ENCODE data around the gene KCNAB1. TPM values are rescaled to one million over a fixed set of nuclear protein-coding genes. Genes with fewer than 3 reads are reported as not detected.
"Not testable (repeated sequence)": the region's sequence is repeated elsewhere in the genome, so short reads cannot be mapped to it uniquely, and the experiment has no call there.

Gene KCNAB1
- total and polyA plus RNA-seq, 4 experiments from 2014 or later = 0.40 to 0.58 TPM; not detected in 2

- H3K4me3 Mint-ChIP-seq; H3K4me1 Mint-ChIP-seq; H3K9me3 Mint-ChIP-seq; DNase-seq; H3K4me1 ChIP-seq (ENCODE audit: insufficient read depth, low read length); H3K9me3 ChIP-seq (ENCODE audit: control insufficient read depth in 1 of 2, low read length in 2 of 2); H3K4me3 ChIP-seq (ENCODE audit: low read length in 2 of 2); H3K36me3 Mint-ChIP-seq; POLR2A ChIA-PET (ENCODE audit: partially characterized antibody); H3K27ac ChIP-seq (ENCODE audit: low read depth, low read length); intact Hi-C loops (cut with micrococcal nuclease); H3K27me3 ChIP-seq (ENCODE audit: insufficient read depth, low read length); H3K27ac Mint-ChIP-seq; H3K36me3 ChIP-seq (ENCODE audit: insufficient read depth, low read length): not testable (repeated sequence)
- CTCF ChIA-PET (ENCODE audit: partially characterized antibody) = interaction anchor here (0.9 to 2.3 kb wide), 3 partner anchors 12 to 373 kb away, joined by 3 to 7 read pairs (median 4); no protein-coding TSS in a partner anchor
- H3K27me3 Mint-ChIP-seq = peaks cover 21 to 25% of the 10 kb centered on the region in 2 donors
Measured at GRCh38 chr3:156137397-156137796, 17.0 kb downstream of the KCNAB1 start.

- H3K4me1 Mint-ChIP-seq = no peaks in the 10 kb centered on the region
- H3K4me3 Mint-ChIP-seq = no peak overlapping the region
- no peak for DNase-seq
- H3K4me3 ChIP-seq (ENCODE audit: low read length in 2 of 2) = no peak overlapping the region
- H3K27me3 ChIP-seq (ENCODE audit: insufficient read depth, low read length) = no peaks in the 10 kb centered on the region
- H3K36me3 ChIP-seq (ENCODE audit: insufficient read depth, low read length) = no peaks in the 10 kb centered on the region
- no peak overlapping the region for H3K27ac ChIP-seq (ENCODE audit: low read depth, low read length)
- no peak overlapping the region for H3K27ac Mint-ChIP-seq
- ChIA-PET CTCF (ENCODE audit: partially characterized antibody) (interaction anchor here (1.3 kb wide), 1 partner anchor 7 kb away, joined by 5 read pairs; no protein-coding TSS in a partner anchor), POLR2A (ENCODE audit: partially characterized antibody) (interaction anchor here (0.6 kb wide), 1 partner anchor 8 kb away, joined by 3 read pairs; no protein-coding TSS in a partner anchor)
- H3K9me3 Mint-ChIP-seq = no peaks in the 10 kb centered on the region
- intact Hi-C loops (cut with micrococcal nuclease) = no loop called here
- peaks cover 20 to 24% of the 10 kb centered on the region in 2 donors for H3K27me3 Mint-ChIP-seq
- H3K36me3 Mint-ChIP-seq = no peaks in the 10 kb centered on the region
- no peaks in the 10 kb centered on the region for H3K9me3 ChIP-seq (ENCODE audit: control insufficient read depth in 1 of 2, low read length in 2 of 2)
- no peaks in the 10 kb centered on the region for H3K4me1 ChIP-seq (ENCODE audit: insufficient read depth, low read length)
Measured at GRCh38 chr3:156140001-156140595, 19.7 kb downstream of the KCNAB1 start.

GRCh38 chr3:156142702-156143101 lies 22.3 kb downstream of the KCNAB1 start:
- Mint-ChIP-seq H3K36me3 (no peaks in the 10 kb centered on the region), H3K4me3 (no peak overlapping the region), H3K4me1 (no peaks in the 10 kb centered on the region), H3K9me3 (no peaks in the 10 kb centered on the region), H3K27ac (no peak overlapping the region), H3K27me3 (peaks cover 20 to 21% of the 10 kb centered on the region in 2 donors)
- H3K9me3 ChIP-seq (ENCODE audit: control insufficient read depth in 1 of 2, low read length in 2 of 2) = no peaks in the 10 kb centered on the region
- H3K27ac ChIP-seq (ENCODE audit: low read depth, low read length) = no peak overlapping the region
- no peaks in the 10 kb centered on the region for H3K4me1 ChIP-seq (ENCODE audit: insufficient read depth, low read length)
- intact Hi-C loops (cut with micrococcal nuclease) = no loop called here
- POLR2A ChIA-PET (ENCODE audit: partially characterized antibody) = no interaction called here
- no peaks in the 10 kb centered on the region for H3K27me3 ChIP-seq (ENCODE audit: insufficient read depth, low read length)
- H3K4me3 ChIP-seq (ENCODE audit: low read length in 2 of 2) = no peak overlapping the region
- H3K36me3 ChIP-seq (ENCODE audit: insufficient read depth, low read length) = no peaks in the 10 kb centered on the region
- no peak for DNase-seq
- CTCF ChIA-PET (ENCODE audit: partially characterized antibody) = interaction anchor here (2.2 kb wide), 1 partner anchor 10 kb away, joined by 9 read pairs; no protein-coding TSS in a partner anchor

- H3K27ac Mint-ChIP-seq = no peak overlapping the region
- no peaks in the 10 kb centered on the region for H3K9me3 Mint-ChIP-seq
- H3K27me3 ChIP-seq (ENCODE audit: insufficient read depth, low read length) = no peaks in the 10 kb centered on the region
Measured at GRCh38 chr3:156143136-156143535, 22.8 kb downstream of the KCNAB1 start.

GRCh38 chr3:156144060-156144459 lies 23.7 kb downstream of the KCNAB1 start:
- POLR2A ChIA-PET (ENCODE audit: partially characterized antibody) = interaction anchor here (0.7 kb wide), 1 partner anchor 9 kb away, joined by 3 read pairs; no protein-coding TSS in a partner anchor
- no peaks in the 10 kb centered on the region for H3K4me1 Mint-ChIP-seq
- CTCF ChIA-PET (ENCODE audit: partially characterized antibody) = interaction anchor here (0.6 to 2.2 kb wide), 5 partner anchors 9 to 338 kb away, joined by 3 to 9 read pairs (median 3); partner anchors contain the start of gene C3orf33
- no peaks in the 10 kb centered on the region for H3K36me3 Mint-ChIP-seq
- no peaks in the 10 kb centered on the region for H3K27me3 ChIP-seq (ENCODE audit: insufficient read depth, low read length)
- intact Hi-C loops (cut with micrococcal nuclease) = no loop called here
- no peak overlapping the region for H3K27ac ChIP-seq (ENCODE audit: low read depth, low read length)
- peaks cover 14 to 17% of the 10 kb centered on the region in 2 donors for H3K27me3 Mint-ChIP-seq
- no peaks in the 10 kb centered on the region for H3K9me3 ChIP-seq (ENCODE audit: control insufficient read depth in 1 of 2, low read length in 2 of 2)
- H3K4me3 Mint-ChIP-seq = no peak overlapping the region
- DNase-seq = no peak
- H3K4me3 ChIP-seq (ENCODE audit: low read length in 2 of 2) = no peak overlapping the region
- no peaks in the 10 kb centered on the region for H3K9me3 Mint-ChIP-seq
- H3K4me1 ChIP-seq (ENCODE audit: insufficient read depth, low read length) = no peaks in the 10 kb centered on the region
- no peak overlapping the region for H3K27ac Mint-ChIP-seq
- H3K36me3 ChIP-seq (ENCODE audit: insufficient read depth, low read length) = no peaks in the 10 kb centered on the region

More at GRCh38 chr3:156143136-156143535, 22.8 kb downstream of the KCNAB1 start:
- Histone ChIP-seq H3K4me3 (ENCODE audit: low read length in 2 of 2) (no peak overlapping the region), H3K9me3 (ENCODE audit: control insufficient read depth in 1 of 2, low read length in 2 of 2) (no peaks in the 10 kb centered on the region), H3K27ac (ENCODE audit: low read depth, low read length) (no peak overlapping the region), H3K36me3 (ENCODE audit: insufficient read depth, low read length) (no peaks in the 10 kb centered on the region), H3K4me1 (ENCODE audit: insufficient read depth, low read length) (no peaks in the 10 kb centered on the region)
- H3K4me3 Mint-ChIP-seq = no peak overlapping the region
- H3K27me3 Mint-ChIP-seq = peaks cover 16 to 17% of the 10 kb centered on the region in 2 donors
- no peaks in the 10 kb centered on the region for H3K36me3 Mint-ChIP-seq
- ChIA-PET POLR2A (ENCODE audit: partially characterized antibody) (no interaction called here), CTCF (ENCODE audit: partially characterized antibody) (interaction anchor here (0.9 to 2.2 kb wide), 2 partner anchors 9 to 337 kb away, joined by 3 to 9 read pairs; partner anchors contain the start of gene C3orf33)
- intact Hi-C loops (cut with micrococcal nuclease) = no loop called here
- no peaks in the 10 kb centered on the region for H3K4me1 Mint-ChIP-seq
- DNase-seq = no peak

- Mint-ChIP-seq H3K9me3 (no peaks in the 10 kb centered on the region), H3K27ac (no peak overlapping the region), H3K4me1 (peaks cover 0 to 1% (median under 1%) of the 10 kb centered on the region in 4 donors), H3K4me3 (no peak overlapping the region), H3K36me3 (no peaks in the 10 kb centered on the region), H3K27me3 (peaks cover 10 to 15% of the 10 kb centered on the region in 2 donors)
- ChIA-PET POLR2A (ENCODE audit: partially characterized antibody) (interaction anchor here (0.9 kb wide), 1 partner anchor 379 kb away, joined by 5 read pairs; no protein-coding TSS in a partner anchor), CTCF (ENCODE audit: partially characterized antibody) (interaction anchor here (0.8 to 1.4 kb wide), 3 partner anchors 10 to 364 kb away, joined by 3 to 4 read pairs (median 3); no protein-coding TSS in a partner anchor)
- no peaks in the 10 kb centered on the region for H3K27me3 ChIP-seq (ENCODE audit: insufficient read depth, low read length)
- H3K4me1 ChIP-seq (ENCODE audit: insufficient read depth, low read length) = no peaks in the 10 kb centered on the region
- H3K9me3 ChIP-seq (ENCODE audit: control insufficient read depth in 1 of 2, low read length in 2 of 2) = no peaks in the 10 kb centered on the region
- no peaks in the 10 kb centered on the region for H3K36me3 ChIP-seq (ENCODE audit: insufficient read depth, low read length)
- no peak overlapping the region for H3K27ac ChIP-seq (ENCODE audit: low read depth, low read length)
- DNase-seq = no peak
- no peak overlapping the region for H3K4me3 ChIP-seq (ENCODE audit: low read length in 2 of 2)
- intact Hi-C loops (cut with micrococcal nuclease) = no loop called here
Measured at GRCh38 chr3:156145866-156146265, 25.5 kb downstream of the KCNAB1 start.

DNA sequence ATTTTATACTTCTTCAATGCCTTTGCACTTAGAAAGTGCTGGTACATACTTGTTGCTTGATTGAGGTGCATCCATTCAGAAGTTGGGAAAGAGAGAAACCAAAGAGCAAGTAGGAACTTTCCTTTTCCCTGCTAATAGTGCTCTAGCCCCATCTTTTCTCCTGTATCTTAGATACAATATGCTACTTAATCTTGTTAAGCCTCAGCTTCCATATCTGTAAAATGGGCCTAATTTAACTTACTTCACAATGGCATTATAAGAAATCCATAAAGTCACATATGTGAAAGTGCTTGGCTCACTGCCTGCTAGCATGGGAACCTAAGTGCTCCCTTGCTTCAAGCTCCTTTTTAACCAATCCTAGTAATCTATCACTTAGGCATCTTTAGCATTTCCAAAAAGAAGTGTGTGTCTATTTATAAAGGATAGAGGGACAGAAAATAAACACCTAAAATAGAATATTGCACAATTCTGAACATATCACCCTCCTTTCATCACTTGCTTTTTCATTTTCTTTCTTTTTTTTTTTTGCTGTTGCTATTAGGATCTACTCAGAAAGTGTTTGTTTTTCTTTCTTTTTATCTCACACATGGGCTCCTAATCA lies 28.1 kb downstream of the KCNAB1 start:
- Mint-ChIP-seq H3K36me3 (no peaks in the 10 kb centered on the region), H3K4me1 (peaks cover 0 to 1% (median under 1%) of the 10 kb centered on the region in 4 donors), H3K9me3 (no peaks in the 10 kb centered on the region), H3K27me3 (peaks cover 5 to 6% of the 10 kb centered on the region in 2 donors), H3K27ac (peak overlapping the region in 1 of 7 donors; percentile 12), H3K4me3 (no peak overlapping the region)
- Histone ChIP-seq H3K4me3 (ENCODE audit: low read length in 2 of 2) (no peak overlapping the region), H3K9me3 (ENCODE audit: control insufficient read depth in 1 of 2, low read length in 2 of 2) (no peaks in the 10 kb centered on the region), H3K36me3 (ENCODE audit: insufficient read depth, low read length) (no peaks in the 10 kb centered on the region), H3K27me3 (ENCODE audit: insufficient read depth, low read length) (no peaks in the 10 kb centered on the region), H3K27ac (ENCODE audit: low read depth, low read length) (no peak overlapping the region), H3K4me1 (ENCODE audit: insufficient read depth, low read length) (no peaks in the 10 kb centered on the region)
- intact Hi-C loops (cut with micrococcal nuclease) = no loop called here
- POLR2A ChIA-PET (ENCODE audit: partially characterized antibody) = interaction anchor here (1.6 kb wide), 1 partner anchor 343 kb away, joined by 3 read pairs; the partner anchor contains the start of gene C3orf33
- CTCF ChIA-PET (ENCODE audit: partially characterized antibody) = interaction anchor here (0.8 to 8.2 kb wide), 15 partner anchors 9 to 1424 kb away, joined by 3 to 172 read pairs (median 6); partner anchors contain the start of gene C3orf33
- no peak for DNase-seq

All from CD4-positive, alpha-beta memory T cell (primary cell).